Ovary (tissue), 9 donors: ENCODE measurements around the gene KRTAP1-5. TPM values are rescaled to one million over a fixed set of nuclear protein-coding genes. Genes with fewer than 3 reads are reported as not detected.
"Not testable (repeated sequence)": the region's sequence is repeated elsewhere in the genome, so short reads cannot be mapped to it uniquely, and the experiment has no call there.

ENCODE experiments used
- DNase-seq, 5 donors: peaks; one replicate each; pipeline ENCODE4 v3.0.0-alpha.2; 2019 to 2020
- H3K27ac ChIP-seq, 2 donors: fragments of 200-600 bp; one replicate each; pipeline versions ENCODE4 v1.5.1 to v1.8.0; 2019 to 2022
- H3K27me3 ChIP-seq: fragments of 200-600 bp; one replicate; pipeline ENCODE4 v1.8.0; 2022
- H3K36me3 ChIP-seq: fragments of 200-600 bp; sonication (generic); one replicate; pipeline ENCODE4 v1.5.1; 2019
- H3K4me1 ChIP-seq: one replicate; pipeline ENCODE4 v1.8.1; 2013; ENCODE audit warnings: mild to moderate bottlenecking, moderate library complexity; ENCODE audit not compliant: insufficient read depth
- H3K4me3 ChIP-seq: fragments of 200-600 bp; sonication (generic); one replicate; pipeline ENCODE4 v1.5.1; 2017
- H3K9me3 ChIP-seq, 2 donors: fragments of 200-600 bp in 1 of 2; sonication (generic) in 1 of 2; one replicate each; pipeline versions ENCODE4 v1.5.1 to v1.8.1; 2013 to 2019; ENCODE audit warnings: mild to moderate bottlenecking in 1 of 2, moderate library complexity in 1 of 2
- CTCF ChIP-seq, 3 donors: fragments of 450-650 bp in 2 of 3; fragments of 200-600 bp in 1 of 3; IDR thresholded peaks; one replicate each; pipeline versions ENCODE4 v1.5.1 to v1.8.0; 2016 to 2022; ENCODE audit warnings: antibody characterized with exemption in 3 of 3, mild to moderate bottlenecking in 1 of 3
- EP300 ChIP-seq: sonication (generic); formaldehyde crosslinking; IDR thresholded peaks from one replicate; pipeline ENCODE4 v1.6.1; 2017; ENCODE audit warnings: antibody characterized with exemption
- POLR2A ChIP-seq: fragments of 450-650 bp; IDR thresholded peaks from one replicate; pipeline ENCODE4 v1.6.1; 2017; ENCODE audit warnings: antibody characterized with exemption, mild to moderate bottlenecking, moderate library complexity
- WGBS, 3 donors: extraction: QIAGEN DNeasy Blood & Tissue Kit in 1 of 3; methylation state at CpG; one replicate each; pipeline versions ENCODE4 v1.1.5 to v1.1.7; 2013 to 2017; 5-methylcytosine and 5-hydroxymethylcytosine counted together
- intact Hi-C, 4 donors: fragments of 100-400 bp; cut with DNase I; formaldehyde crosslinking; loops; one replicate each; pipeline versions ENCODE4 v1.11.0 to v1.15.1; 2022 to 2023
- polyA plus RNA-seq, 2 donors: library from polyadenylated mRNA; stranded (reverse); fragments of 200-250 nt in 1 of 2; fragments of 350-450 nt in 1 of 2; fragmentation: Illumina TruSeq in 1 of 2; extraction: RNeasy Lipid Tissue Mini Kit (QIAGEN cat#74804) in 1 of 2; gene quantifications; one replicate each; pipeline ENCODE4 v1.2.3, GENCODE V29; 2013 to 2014
- total RNA-seq, 7 donors: library from RNA; depleted of rRNA in 2 of 7; stranded (reverse); fragments of >200 nt in 2 of 7; fragmentation: NEBNext Ultra II Directional in 3 of 7; extraction: Animal tissue kit (Norgen Biotek cat#: 25700) in 3 of 7; gene quantifications; one replicate each; pipeline versions ENCODE4 v1.1.0 to v1.2.4, GENCODE V29; 2016 to 2023
- donor health status: DM: no; HTN: no; CAD: no; lungs with moderate emphysema.
- donor health status: DM: no; HTN: no; CAD: no.
- donor health status: Bipolar disorder and iron deficiency.
- donor health status: DM: yes; HTN: yes; CAD: no.
- donor health status: DM: no; HTN: no; CAD: no.
- donor health status: DM: yes; HTN: yes; CAD: no.

KRTAP1-5 gene
- total and polyA plus RNA-seq, 9 donors = 0.06 TPM; not detected in 8

GRCh38 chr17:41069031-41069430 lies 42.0 kb upstream of the KRTAP1-5 start:
- no peaks in the 10 kb centered on the region for H3K9me3 ChIP-seq
- TF ChIP-seq EP300 (no peak), POLR2A (no peak), CTCF (IDR thresholded peaks at IDR 0.05) (no peak)
- intact Hi-C loops = no loop called here

GRCh38 chr17:41067281-41067680 lies 40.3 kb upstream of the KRTAP1-5 start:
- Histone ChIP-seq H3K4me1 (no peaks in the 10 kb centered on the region), H3K4me3 (no peak overlapping the region), H3K27ac (no peak overlapping the region), H3K27me3 (no peaks in the 10 kb centered on the region), H3K36me3 (no peaks in the 10 kb centered on the region), H3K9me3 (no peaks in the 10 kb centered on the region)
- DNase-seq = no peak
- TF ChIP-seq CTCF (IDR thresholded peaks at IDR 0.05) (no peak), EP300 (no peak), POLR2A (no peak)
- intact Hi-C loops = no loop called here

More at GRCh38 chr17:41069031-41069430, 42.0 kb upstream of the KRTAP1-5 start:
- H3K4me3 ChIP-seq = no peak overlapping the region
- no peaks in the 10 kb centered on the region for H3K36me3 ChIP-seq
- H3K27ac ChIP-seq = no peak overlapping the region
- H3K27me3 ChIP-seq = no peaks in the 10 kb centered on the region
- 95% methylated on average over 3 of the region's 3 CpGs for WGBS, 3 donors
- no peak for DNase-seq
- no peaks in the 10 kb centered on the region for H3K4me1 ChIP-seq

- TF ChIP-seq CTCF (IDR thresholded peaks at IDR 0.05) = no peak
- no peak for TF ChIP-seq POLR2A
- no peak for TF ChIP-seq EP300
- H3K4me3 ChIP-seq = no peak within 1 kb of the TSS
- no peak within 1 kb of the TSS for H3K27ac ChIP-seq
- no peaks in the 10 kb centered on the region for H3K4me1 ChIP-seq
- 85 to 90% (median 85%) methylated on average over 6 of the region's 6 CpGs for WGBS, 3 donors
- H3K36me3 ChIP-seq = no peaks in the 10 kb centered on the region
- intact Hi-C loops = no loop called here
- H3K9me3 ChIP-seq = no peaks in the 10 kb centered on the region
- H3K27me3 ChIP-seq = no peaks in the 10 kb centered on the region
- no peak for DNase-seq
These were observed 39.0 kb upstream of the KRTAP1-5 start, which contains the start of gene KRTAP2-4 for GRCh38 chr17:41065829-41066624. KRTAP2-4 (minus strand) TSS chr17:41065879; CDS start chr17:41065845, 34 bp downstream.

- H3K4me3 ChIP-seq, intact Hi-C loops, H3K36me3 ChIP-seq, H3K27me3 ChIP-seq, H3K27ac ChIP-seq, DNase-seq, H3K4me1 ChIP-seq, H3K9me3 ChIP-seq: not testable (repeated sequence)
- WGBS, 3 donors = 77 to 80% (median 80%) methylated on average over 7 of the region's 16 CpGs
These were observed 38.1 kb upstream of the KRTAP1-5 start for GRCh38 chr17:41065016-41065689.

- no peak overlapping the region for H3K4me3 ChIP-seq
- TF ChIP-seq POLR2A (no peak), CTCF (IDR thresholded peaks at IDR 0.05) (no peak)
- intact Hi-C loops = no loop called here
- H3K4me1 ChIP-seq = peaks cover 2% of the 10 kb centered on the region
- 84 to 97% (median 87%) methylated on average over 1 of the region's 1 CpG for WGBS, 3 donors
- DNase-seq = no peak
- H3K27ac ChIP-seq = no peak overlapping the region
- no peaks in the 10 kb centered on the region for H3K27me3 ChIP-seq
- no peaks in the 10 kb centered on the region for H3K9me3 ChIP-seq
- H3K36me3 ChIP-seq = no peaks in the 10 kb centered on the region
These were observed 37.3 kb upstream of the KRTAP1-5 start for GRCh38 chr17:41064301-41064700.
